ENCODE measurements around the gene PNPO. TPM values are rescaled to one million over a fixed set of nuclear protein-coding genes. Genes with fewer than 3 reads are reported as not detected.

PNPO gene
- total and polyA plus RNA-seq, 2 of the 13 experiments (the other 11 are each of a cell fraction or from before 2014, with no cell fraction given), result 47.9 to 63.3 TPM

DNA sequence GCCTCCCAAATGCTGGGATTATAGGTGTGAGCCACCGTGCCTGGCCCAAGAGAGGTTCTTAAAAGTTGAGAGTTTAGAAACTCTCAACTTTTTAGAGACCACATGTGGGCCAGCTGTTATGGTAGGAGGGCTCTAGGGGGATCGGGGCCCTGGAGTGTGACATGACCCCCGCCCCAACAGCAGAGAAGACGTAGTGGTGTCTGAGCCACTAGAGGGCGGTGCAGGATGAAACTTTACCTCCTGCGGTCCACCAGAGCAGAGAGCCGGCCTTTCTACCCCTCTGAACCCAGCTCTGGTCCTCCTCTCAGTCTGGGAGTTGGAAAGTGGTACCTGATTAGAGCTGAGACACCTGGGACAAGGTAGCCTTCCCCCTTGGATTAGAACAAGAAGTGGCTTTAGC lies 37.0 kb downstream of the PNPO start (continued):
- TF ChIP-seq THAP8 (CRISPR knock-in tag; IDR thresholded peaks at IDR 0.05; ENCODE audit: borderline replicate concordance) (no peak), HOXA5 (CRISPR knock-in tag; IDR thresholded peaks at IDR 0.05) (no peak), ZNF619 (CRISPR knock-in tag; IDR thresholded peaks at IDR 0.05) (no peak), TEAD2 (CRISPR knock-in tag; IDR thresholded peaks at IDR 0.05) (no peak), HMGXB3 (CRISPR knock-in tag; IDR thresholded peaks at IDR 0.05; ENCODE audit: borderline replicate concordance) (no peak), ZSCAN22 (CRISPR knock-in tag; IDR thresholded peaks at IDR 0.05) (no peak), SKIL (CRISPR knock-in tag; IDR thresholded peaks at IDR 0.05; ENCODE audit: borderline replicate concordance) (no peak), ZZZ3 (CRISPR knock-in tag; IDR thresholded peaks at IDR 0.05; ENCODE audit: borderline replicate concordance) (no peak), HBP1 (CRISPR knock-in tag; IDR thresholded peaks at IDR 0.05; ENCODE audit: low read depth) (no peak), ZBTB7A (CRISPR knock-in tag; IDR thresholded peaks at IDR 0.05) (0 out of 2 replicates have a peak, but pooled peaks have one; percentile 43)
- TF ChIP-seq, protein P1, sequence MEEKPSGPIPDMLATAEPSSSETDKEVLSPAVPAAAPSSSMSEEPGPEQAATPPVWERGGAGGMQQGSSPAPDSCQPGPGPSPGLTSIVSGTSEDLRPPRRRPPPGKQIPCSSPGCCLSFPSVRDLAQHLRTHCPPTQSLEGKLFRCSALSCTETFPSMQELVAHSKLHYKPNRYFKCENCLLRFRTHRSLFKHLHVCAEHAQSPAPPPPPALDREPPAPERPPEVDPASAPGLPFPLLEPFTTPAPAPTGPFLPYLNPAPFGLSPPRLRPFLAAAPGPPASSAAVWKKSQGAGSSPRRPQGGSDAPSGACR (CRISPR knock-in tag; IDR thresholded peaks at IDR 0.05), result no peak
- TF ChIP-seq, protein P2, sequence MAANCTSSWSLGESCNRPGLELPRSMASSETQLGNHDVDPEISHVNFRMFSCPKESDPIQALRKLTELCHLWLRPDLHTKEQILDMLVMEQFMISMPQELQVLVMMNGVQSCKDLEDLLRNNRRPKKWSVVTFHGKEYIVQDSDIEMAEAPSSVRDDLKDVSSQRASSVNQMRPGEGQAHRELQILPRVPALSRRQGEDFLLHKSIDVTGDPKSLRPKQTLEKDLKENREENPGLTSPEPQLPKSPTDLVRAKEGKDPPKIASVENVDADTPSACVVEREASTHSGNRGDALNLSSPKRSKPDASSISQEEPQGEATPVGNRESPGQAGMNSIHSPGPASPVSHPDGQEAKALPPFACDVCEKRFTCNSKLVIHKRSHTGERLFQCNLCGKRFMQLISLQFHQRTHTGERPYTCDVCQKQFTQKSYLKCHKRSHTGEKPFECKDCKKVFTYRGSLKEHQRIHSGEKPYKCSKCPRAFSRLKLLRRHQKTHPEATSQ (CRISPR knock-in tag; IDR thresholded peaks at IDR 0.05; ENCODE audit: borderline replicate concordance), result no peak
- TF ChIP-seq, protein P3, sequence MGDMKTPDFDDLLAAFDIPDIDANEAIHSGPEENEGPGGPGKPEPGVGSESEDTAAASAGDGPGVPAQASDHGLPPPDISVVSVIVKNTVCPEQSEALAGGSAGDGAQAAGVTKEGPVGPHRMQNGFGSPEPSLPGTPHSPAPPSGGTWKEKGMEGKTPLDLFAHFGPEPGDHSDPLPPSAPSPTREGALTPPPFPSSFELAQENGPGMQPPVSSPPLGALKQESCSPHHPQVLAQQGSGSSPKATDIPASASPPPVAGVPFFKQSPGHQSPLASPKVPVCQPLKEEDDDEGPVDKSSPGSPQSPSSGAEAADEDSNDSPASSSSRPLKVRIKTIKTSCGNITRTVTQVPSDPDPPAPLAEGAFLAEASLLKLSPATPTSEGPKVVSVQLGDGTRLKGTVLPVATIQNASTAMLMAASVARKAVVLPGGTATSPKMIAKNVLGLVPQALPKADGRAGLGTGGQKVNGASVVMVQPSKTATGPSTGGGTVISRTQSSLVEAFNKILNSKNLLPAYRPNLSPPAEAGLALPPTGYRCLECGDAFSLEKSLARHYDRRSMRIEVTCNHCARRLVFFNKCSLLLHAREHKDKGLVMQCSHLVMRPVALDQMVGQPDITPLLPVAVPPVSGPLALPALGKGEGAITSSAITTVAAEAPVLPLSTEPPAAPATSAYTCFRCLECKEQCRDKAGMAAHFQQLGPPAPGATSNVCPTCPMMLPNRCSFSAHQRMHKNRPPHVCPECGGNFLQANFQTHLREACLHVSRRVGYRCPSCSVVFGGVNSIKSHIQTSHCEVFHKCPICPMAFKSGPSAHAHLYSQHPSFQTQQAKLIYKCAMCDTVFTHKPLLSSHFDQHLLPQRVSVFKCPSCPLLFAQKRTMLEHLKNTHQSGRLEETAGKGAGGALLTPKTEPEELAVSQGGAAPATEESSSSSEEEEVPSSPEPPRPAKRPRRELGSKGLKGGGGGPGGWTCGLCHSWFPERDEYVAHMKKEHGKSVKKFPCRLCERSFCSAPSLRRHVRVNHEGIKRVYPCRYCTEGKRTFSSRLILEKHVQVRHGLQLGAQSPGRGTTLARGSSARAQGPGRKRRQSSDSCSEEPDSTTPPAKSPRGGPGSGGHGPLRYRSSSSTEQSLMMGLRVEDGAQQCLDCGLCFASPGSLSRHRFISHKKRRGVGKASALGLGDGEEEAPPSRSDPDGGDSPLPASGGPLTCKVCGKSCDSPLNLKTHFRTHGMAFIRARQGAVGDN (CRISPR knock-in tag; IDR thresholded peaks at IDR 0.05), result no peak
